Measurements from ENCODE around the gene MYO10. TPM values are rescaled to one million over a fixed set of nuclear protein-coding genes. Genes with fewer than 3 reads are reported as not detected.

Gene MYO10
- total RNA-seq, 4 donors from 2014 or later = 3.2 to 30.7 (median 22.9) TPM

DNA sequence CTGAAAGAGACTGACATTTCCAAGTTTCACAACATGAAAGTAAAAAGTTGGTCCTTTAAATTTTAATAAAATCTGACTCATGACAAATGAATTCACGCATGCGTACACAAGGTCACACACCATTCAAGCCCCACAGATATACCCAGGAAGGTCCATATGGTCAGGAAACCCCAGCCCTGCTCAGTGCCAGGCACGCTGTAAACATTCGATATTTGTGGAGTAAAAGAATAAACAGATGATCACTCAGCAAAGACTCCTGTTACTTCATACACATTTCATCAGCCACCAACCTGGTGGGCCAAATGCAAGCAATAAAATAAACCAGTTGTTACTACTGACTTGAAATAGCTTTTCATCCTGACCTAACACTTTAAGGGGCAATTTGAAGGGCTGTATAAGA lies 161.3 kb downstream of the MYO10 start:
- no peaks in the 10 kb centered on the region for H3K27me3 ChIP-seq
- TF ChIP-seq, protein P1, sequence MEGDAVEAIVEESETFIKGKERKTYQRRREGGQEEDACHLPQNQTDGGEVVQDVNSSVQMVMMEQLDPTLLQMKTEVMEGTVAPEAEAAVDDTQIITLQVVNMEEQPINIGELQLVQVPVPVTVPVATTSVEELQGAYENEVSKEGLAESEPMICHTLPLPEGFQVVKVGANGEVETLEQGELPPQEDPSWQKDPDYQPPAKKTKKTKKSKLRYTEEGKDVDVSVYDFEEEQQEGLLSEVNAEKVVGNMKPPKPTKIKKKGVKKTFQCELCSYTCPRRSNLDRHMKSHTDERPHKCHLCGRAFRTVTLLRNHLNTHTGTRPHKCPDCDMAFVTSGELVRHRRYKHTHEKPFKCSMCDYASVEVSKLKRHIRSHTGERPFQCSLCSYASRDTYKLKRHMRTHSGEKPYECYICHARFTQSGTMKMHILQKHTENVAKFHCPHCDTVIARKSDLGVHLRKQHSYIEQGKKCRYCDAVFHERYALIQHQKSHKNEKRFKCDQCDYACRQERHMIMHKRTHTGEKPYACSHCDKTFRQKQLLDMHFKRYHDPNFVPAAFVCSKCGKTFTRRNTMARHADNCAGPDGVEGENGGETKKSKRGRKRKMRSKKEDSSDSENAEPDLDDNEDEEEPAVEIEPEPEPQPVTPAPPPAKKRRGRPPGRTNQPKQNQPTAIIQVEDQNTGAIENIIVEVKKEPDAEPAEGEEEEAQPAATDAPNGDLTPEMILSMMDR (IDR thresholded peaks at IDR 0.05) = no peak
- TF ChIP-seq POLR2A (IDR thresholded peaks at IDR 0.05) = no peak
- H3K4me3 ChIP-seq = no peak overlapping the region
- no peaks in the 10 kb centered on the region for H3K4me1 ChIP-seq
- H3K27ac ChIP-seq = no peak overlapping the region
- DNase-seq = no peak
- intact Hi-C loops (cut with DNase I; ENCODE audit: low total_unique reads) = no loop called here
- H3K36me3 ChIP-seq = no peaks in the 10 kb centered on the region
- H3K9me3 ChIP-seq = no peaks in the 10 kb centered on the region

DNA sequence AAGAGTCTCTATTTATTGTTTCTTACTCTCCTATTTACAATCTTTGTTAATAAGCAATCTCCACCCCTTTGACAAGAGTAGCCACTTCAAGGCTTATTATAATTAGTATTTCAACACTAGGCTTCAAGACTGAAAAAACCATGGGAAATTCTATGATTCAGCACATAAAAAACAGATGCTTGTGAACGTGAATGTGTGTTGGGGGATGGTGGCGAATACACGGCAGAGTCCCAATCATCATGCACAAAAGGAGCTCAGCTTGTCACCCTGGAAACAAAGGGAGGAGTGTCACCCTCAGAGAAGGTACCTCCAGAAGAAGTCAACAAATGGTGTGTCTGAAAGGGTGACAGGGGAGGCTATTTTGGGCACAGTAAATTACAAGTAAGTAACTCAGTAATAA lies 162.1 kb downstream of the MYO10 start:
- Histone ChIP-seq H3K4me1 (no peaks in the 10 kb centered on the region), H3K36me3 (no peaks in the 10 kb centered on the region), H3K9me3 (no peaks in the 10 kb centered on the region), H3K4me3 (no peak overlapping the region), H3K27ac (no peak overlapping the region), H3K27me3 (no peaks in the 10 kb centered on the region)
- no peak for TF ChIP-seq POLR2A (IDR thresholded peaks at IDR 0.05)
- TF ChIP-seq, protein P1 (IDR thresholded peaks at IDR 0.05) = no peak
- intact Hi-C loops (cut with DNase I; ENCODE audit: low total_unique reads) = no loop called here
- no peak for DNase-seq

DNA sequence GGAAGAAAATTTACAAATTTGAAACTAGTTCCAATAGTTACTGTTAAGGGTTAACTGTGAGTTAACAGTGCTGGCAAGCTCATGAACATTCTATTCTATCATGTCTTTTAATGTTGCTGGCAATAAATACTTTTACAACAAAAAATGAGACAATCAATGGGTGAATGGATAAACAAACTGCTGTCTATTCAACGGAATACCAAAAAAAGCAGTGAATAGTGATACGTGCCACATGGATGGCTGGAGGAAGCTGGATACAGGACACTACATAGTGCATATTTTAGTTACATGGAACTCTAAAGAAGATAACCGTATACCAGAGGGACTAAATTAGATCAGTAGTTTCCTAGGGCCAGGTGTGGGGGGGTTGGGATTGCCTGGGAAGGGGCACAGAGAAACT lies 163.5 kb downstream of the MYO10 start:
- Histone ChIP-seq H3K27ac (no peak overlapping the region), H3K4me3 (no peak overlapping the region), H3K27me3 (no peaks in the 10 kb centered on the region), H3K9me3 (no peaks in the 10 kb centered on the region), H3K36me3 (no peaks in the 10 kb centered on the region), H3K4me1 (no peaks in the 10 kb centered on the region)
- DNase-seq = no peak
- intact Hi-C loops (cut with DNase I; ENCODE audit: low total_unique reads) = no loop called here
- TF ChIP-seq, protein P1 (IDR thresholded peaks at IDR 0.05) = no peak
- no peak for TF ChIP-seq POLR2A (IDR thresholded peaks at IDR 0.05)

DNA sequence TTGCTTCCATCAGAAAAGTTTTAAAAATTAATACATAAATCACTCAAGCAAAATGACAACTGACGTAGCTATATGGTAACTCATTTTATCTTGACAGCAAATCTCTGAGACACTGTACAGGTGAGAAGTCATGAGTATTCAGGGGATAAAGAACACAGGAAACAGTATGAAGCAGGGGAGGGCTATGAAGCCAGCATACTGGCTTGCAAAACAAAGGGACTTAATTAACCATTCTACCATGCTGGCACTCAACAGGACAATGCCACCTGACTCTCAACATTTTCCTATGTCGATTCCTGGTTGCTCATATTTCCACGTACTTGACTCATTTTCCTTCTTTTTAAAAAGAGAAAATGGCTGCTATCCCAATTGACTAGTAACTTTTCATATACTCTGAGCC lies 167.9 kb downstream of the MYO10 start:
- DNase-seq = no peak
- intact Hi-C loops (cut with DNase I; ENCODE audit: low total_unique reads) = no loop called here
- H3K27ac ChIP-seq = no peak overlapping the region
- H3K36me3 ChIP-seq = no peaks in the 10 kb centered on the region
- TF ChIP-seq, protein P1 (IDR thresholded peaks at IDR 0.05) = no peak
- no peak for TF ChIP-seq POLR2A (IDR thresholded peaks at IDR 0.05)
- H3K27me3 ChIP-seq = no peaks in the 10 kb centered on the region
- no peaks in the 10 kb centered on the region for H3K4me1 ChIP-seq
- H3K4me3 ChIP-seq = no peak overlapping the region
- H3K9me3 ChIP-seq = no peaks in the 10 kb centered on the region

DNA sequence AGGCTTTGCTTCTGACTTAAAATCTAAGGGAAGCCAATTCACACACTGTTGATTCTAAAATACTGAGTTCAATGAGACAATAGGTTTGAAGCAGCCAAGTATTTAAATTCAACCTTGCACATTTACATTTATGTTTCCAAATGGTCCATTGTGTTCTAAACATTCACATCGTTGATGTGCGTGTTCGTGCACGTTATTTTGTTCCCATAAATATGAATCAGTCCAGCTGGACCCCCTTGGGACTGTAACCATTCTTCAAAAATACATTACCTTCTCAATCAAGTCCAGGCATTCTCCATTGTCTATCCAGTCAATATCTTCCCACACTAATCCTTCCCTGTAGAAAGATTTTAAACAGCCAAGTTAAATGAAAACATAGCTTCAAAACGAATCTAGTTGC lies 172.9 kb downstream of the MYO10 start:
- no peaks in the 10 kb centered on the region for H3K27me3 ChIP-seq
- H3K27ac ChIP-seq = no peak overlapping the region
- DNase-seq = no peak
- no peaks in the 10 kb centered on the region for H3K36me3 ChIP-seq
- no peak overlapping the region for H3K4me3 ChIP-seq
- TF ChIP-seq, protein P1 (IDR thresholded peaks at IDR 0.05) = no peak
- TF ChIP-seq POLR2A (IDR thresholded peaks at IDR 0.05) = no peak
- no peaks in the 10 kb centered on the region for H3K9me3 ChIP-seq
- intact Hi-C loops (cut with DNase I; ENCODE audit: low total_unique reads) = no loop called here
- H3K4me1 ChIP-seq = no peaks in the 10 kb centered on the region
